Activated T-helper 17 cell treated with anti-CD3 and anti-CD28 coated beads, Interleukin-2, amount 50 U/mL, for 72 hours (primary cell): ENCODE results near the gene WDFY1. TPM values are rescaled to one million over a fixed set of nuclear protein-coding genes. Genes with fewer than 3 reads are reported as not detected.

Source experiments
- ATAC-seq: fragments of 150-1000 bp; cut with Tn5 transposase; replicated peaks from 2 replicates; pipeline ENCODE4 v1.10.0; 2021; ENCODE audit warnings: mild to moderate bottlenecking, moderate library complexity
- H3K27ac Mint-ChIP-seq: one replicate; pipeline ENCODE4 v1.8.0; 2022; ENCODE audit warnings: mixed read lengths
- H3K27me3 Mint-ChIP-seq: one replicate; pipeline ENCODE4 v1.8.0; 2022; ENCODE audit warnings: mixed read lengths
- H3K36me3 Mint-ChIP-seq: one replicate; pipeline ENCODE4 v1.8.0; 2022; ENCODE audit warnings: low read depth, mild to moderate bottlenecking, mixed read lengths
- H3K4me1 Mint-ChIP-seq: one replicate; pipeline ENCODE4 v1.8.0; 2022; ENCODE audit warnings: mixed read lengths
- H3K4me3 Mint-ChIP-seq: one replicate; pipeline ENCODE4 v1.8.0; 2022; ENCODE audit warnings: mild to moderate bottlenecking, mixed read lengths
- H3K9me3 Mint-ChIP-seq: one replicate; pipeline ENCODE4 v1.8.0; 2022; ENCODE audit warnings: mixed read lengths
- total RNA-seq, 2 donors: library from RNA; stranded (reverse); gene quantifications; one replicate each; pipeline ENCODE4 v1.2.3, GENCODE V29; 2022

WDFY1 gene
- total RNA-seq, 2 donors from 2014 or later, result 31.4 to 40.6 TPM

DNA sequence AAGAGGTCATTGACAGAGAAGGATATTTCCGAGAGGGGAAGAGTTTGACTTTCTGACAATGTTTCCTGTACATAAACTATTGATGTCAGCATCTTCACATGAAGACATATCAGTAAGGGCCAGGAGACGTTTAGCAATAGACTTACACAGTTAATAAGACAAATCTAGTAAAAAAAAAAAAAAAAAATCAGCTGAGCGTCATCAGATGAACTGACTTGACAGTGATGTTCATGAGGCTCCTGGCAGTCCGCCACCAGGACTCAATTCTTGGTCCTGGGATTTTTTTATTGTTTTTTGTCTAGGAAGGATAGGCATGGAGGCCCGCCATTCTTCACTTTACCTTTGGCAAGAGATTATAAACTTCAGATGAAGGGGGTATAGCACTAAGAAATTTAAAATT is 26.6 kb upstream of the WDFY1 start:
- Mint-ChIP-seq H3K27me3 (no peaks in the 10 kb centered on the region), H3K36me3 (peaks cover 28% of the 10 kb centered on the region), H3K4me1 (peaks cover 4% of the 10 kb centered on the region), H3K4me3 (no peak overlapping the region), H3K27ac (no peak overlapping the region), H3K9me3 (no peaks in the 10 kb centered on the region)
- ATAC-seq, result no peak

- H3K9me3 Mint-ChIP-seq, result no peaks in the 10 kb centered on the region
- peaks cover 40% of the 10 kb centered on the region for H3K36me3 Mint-ChIP-seq
- H3K4me3 Mint-ChIP-seq, result no peak overlapping the region
- peaks cover 4% of the 10 kb centered on the region for H3K4me1 Mint-ChIP-seq
- ATAC-seq, result peak; percentile 56
- no peaks in the 10 kb centered on the region for H3K27me3 Mint-ChIP-seq
- peak overlapping the region; percentile 7 for H3K27ac Mint-ChIP-seq
Observed at GRCh38 chr2:223970343-223971128, 25.4 kb upstream of the WDFY1 start.

DNA sequence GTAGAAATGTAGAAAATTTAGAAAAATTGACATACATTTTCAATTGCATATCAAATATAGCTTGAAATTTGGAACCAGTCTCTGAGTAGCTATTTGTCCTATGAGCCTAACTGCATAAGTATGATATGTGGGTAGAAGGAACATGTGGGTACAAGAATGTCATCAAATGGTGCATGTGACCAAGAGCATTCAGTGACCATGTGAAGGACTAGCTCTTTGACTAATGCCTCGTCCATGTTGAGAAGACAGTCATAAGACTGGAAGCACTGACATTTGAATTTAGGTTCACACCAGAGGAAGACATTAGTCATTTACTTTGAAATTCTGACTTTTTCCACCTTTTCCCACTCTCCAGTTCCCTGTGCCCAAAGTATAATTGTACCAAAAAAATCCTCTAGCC is 24.7 kb upstream of the WDFY1 start:
- peak; percentile 46 for ATAC-seq
- no peak overlapping the region for H3K27ac Mint-ChIP-seq
- H3K36me3 Mint-ChIP-seq, result peaks cover 47% of the 10 kb centered on the region
- H3K27me3 Mint-ChIP-seq, result no peaks in the 10 kb centered on the region
- peaks cover 4% of the 10 kb centered on the region for H3K4me1 Mint-ChIP-seq
- no peak overlapping the region for H3K4me3 Mint-ChIP-seq
- H3K9me3 Mint-ChIP-seq, result no peaks in the 10 kb centered on the region

DNA sequence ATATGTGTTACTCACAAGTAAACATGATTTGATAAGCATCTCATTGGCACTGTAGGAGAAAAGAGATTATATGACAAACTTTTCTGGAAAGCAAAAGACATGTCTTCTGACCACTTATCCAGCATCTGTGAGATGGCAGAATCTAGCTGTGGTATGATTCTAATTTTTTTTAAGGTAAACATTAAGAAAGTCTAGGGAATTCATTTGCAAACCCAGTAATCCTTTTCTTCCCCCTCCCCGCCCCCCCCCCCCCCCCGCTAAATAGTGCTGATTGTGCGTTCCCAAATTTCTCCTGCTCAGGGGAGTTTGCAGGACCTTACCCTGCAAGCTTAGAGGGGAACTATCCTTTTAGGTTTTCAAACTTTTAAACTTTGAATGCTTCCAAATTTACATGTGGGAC is 24.2 kb upstream of the WDFY1 start:
- no peak overlapping the region for H3K27ac Mint-ChIP-seq
- peaks cover 4% of the 10 kb centered on the region for H3K4me1 Mint-ChIP-seq
- peaks cover 53% of the 10 kb centered on the region for H3K36me3 Mint-ChIP-seq
- H3K9me3 Mint-ChIP-seq, result no peaks in the 10 kb centered on the region
- no peaks in the 10 kb centered on the region for H3K27me3 Mint-ChIP-seq
- no peak overlapping the region for H3K4me3 Mint-ChIP-seq
- no peak for ATAC-seq

- no peak for ATAC-seq
- Mint-ChIP-seq H3K27ac (no peak overlapping the region), H3K9me3 (no peaks in the 10 kb centered on the region), H3K4me1 (peaks cover 4% of the 10 kb centered on the region), H3K27me3 (no peaks in the 10 kb centered on the region), H3K36me3 (peaks cover 64% of the 10 kb centered on the region), H3K4me3 (no peak overlapping the region)
Observed at GRCh38 chr2:223967981-223968380, 22.8 kb upstream of the WDFY1 start.

- Mint-ChIP-seq H3K36me3 (peaks cover 66% of the 10 kb centered on the region), H3K4me3 (peak overlapping the region; percentile 97), H3K27me3 (no peaks in the 10 kb centered on the region), H3K27ac (peak overlapping the region; percentile 16), H3K4me1 (peaks cover 21% of the 10 kb centered on the region), H3K9me3 (no peaks in the 10 kb centered on the region)
- ATAC-seq, result no peak
Observed at GRCh38 chr2:223959688-223960087, 14.6 kb upstream of the WDFY1 start.

GRCh38 chr2:223957092-223957851 is 12.1 kb upstream of the WDFY1 start, which contains the start of gene MRPL44:
Gene MRPL44 (plus strand): TSS chr2:223957463. CDS start chr2:223957473, 10 bp downstream.
- Mint-ChIP-seq H3K4me1 (peaks cover 19% of the 10 kb centered on the region), H3K27me3 (no peaks in the 10 kb centered on the region), H3K36me3 (peaks cover 45% of the 10 kb centered on the region), H3K27ac (peak within 1 kb of the TSS; percentile 60), H3K9me3 (no peaks in the 10 kb centered on the region), H3K4me3 (peak within 1 kb of the TSS; percentile 97)
- ATAC-seq, result peak; percentile 98

GRCh38 chr2:223956300-223956699 is 11.2 kb upstream of the WDFY1 start:
- H3K9me3 Mint-ChIP-seq, result no peaks in the 10 kb centered on the region
- no peaks in the 10 kb centered on the region for H3K27me3 Mint-ChIP-seq
- ATAC-seq, result peak; percentile 67
- H3K27ac Mint-ChIP-seq, result peak overlapping the region; percentile 60
- peaks cover 11% of the 10 kb centered on the region for H3K4me1 Mint-ChIP-seq
- H3K36me3 Mint-ChIP-seq, result peaks cover 35% of the 10 kb centered on the region
- H3K4me3 Mint-ChIP-seq, result peak overlapping the region; percentile 97

GRCh38 chr2:223954401-223954800 is 9.3 kb upstream of the WDFY1 start:
- ATAC-seq, result no peak
- no peak overlapping the region for H3K4me3 Mint-ChIP-seq
- no peaks in the 10 kb centered on the region for H3K27me3 Mint-ChIP-seq
- no peaks in the 10 kb centered on the region for H3K9me3 Mint-ChIP-seq
- peaks cover 19% of the 10 kb centered on the region for H3K4me1 Mint-ChIP-seq
- H3K36me3 Mint-ChIP-seq, result peaks cover 16% of the 10 kb centered on the region
- no peak overlapping the region for H3K27ac Mint-ChIP-seq

GRCh38 chr2:223952280-223952968 is 7.3 kb upstream of the WDFY1 start:
- peaks cover 33% of the 10 kb centered on the region for H3K4me1 Mint-ChIP-seq
- H3K36me3 Mint-ChIP-seq, result peaks cover 5% of the 10 kb centered on the region
- H3K27me3 Mint-ChIP-seq, result no peaks in the 10 kb centered on the region
- H3K4me3 Mint-ChIP-seq, result no peak overlapping the region
- no peak for ATAC-seq
- no peaks in the 10 kb centered on the region for H3K9me3 Mint-ChIP-seq
- no peak overlapping the region for H3K27ac Mint-ChIP-seq

DNA sequence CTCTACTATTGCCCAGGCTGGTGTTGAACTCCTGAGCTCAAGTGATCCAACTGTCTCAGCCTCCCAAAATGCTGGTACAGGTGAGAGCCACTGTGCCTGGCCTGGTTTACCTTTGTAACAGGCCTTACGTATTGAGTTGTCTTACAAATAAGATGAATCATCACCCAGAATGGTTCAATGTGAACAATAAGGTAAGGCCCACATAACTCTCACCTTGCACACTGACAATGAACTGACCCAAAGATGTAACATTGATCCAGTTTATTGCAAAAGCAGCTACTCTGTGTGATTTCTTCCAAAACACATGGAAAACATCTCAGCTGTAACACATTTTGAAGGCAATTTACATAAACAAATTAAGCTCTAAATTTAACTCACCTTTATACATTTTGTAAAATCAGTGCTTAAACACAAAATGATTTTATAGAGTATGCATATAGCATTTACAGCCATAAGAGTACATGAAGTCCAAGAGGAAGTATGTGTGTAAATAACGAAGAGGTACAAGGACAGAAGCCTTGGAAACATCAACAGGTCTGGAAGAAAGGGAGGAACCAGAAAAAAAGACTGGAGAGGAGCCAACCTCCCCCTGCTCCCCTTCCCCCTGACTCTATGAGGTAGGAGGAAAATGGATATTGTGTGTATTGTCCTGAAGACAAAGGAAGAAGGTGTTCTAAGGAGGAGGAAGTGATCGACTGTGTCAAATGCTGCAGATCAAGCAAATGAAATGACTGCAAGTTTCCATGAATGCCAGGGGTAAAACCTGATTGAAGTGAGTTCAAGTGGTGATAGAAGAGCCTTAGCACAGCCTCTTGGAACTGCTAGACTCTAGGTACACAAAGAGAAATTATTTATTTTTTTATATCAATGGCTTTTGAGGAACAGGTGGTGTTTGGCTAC is 5.6 kb upstream of the WDFY1 start:
- H3K27ac Mint-ChIP-seq, result peak overlapping the region; percentile 69
- no peaks in the 10 kb centered on the region for H3K9me3 Mint-ChIP-seq
- peak overlapping the region; percentile 47 for H3K4me3 Mint-ChIP-seq
- peak; percentile 33 for ATAC-seq
- H3K4me1 Mint-ChIP-seq, result peaks cover 37% of the 10 kb centered on the region
- no peaks in the 10 kb centered on the region for H3K36me3 Mint-ChIP-seq
- no peaks in the 10 kb centered on the region for H3K27me3 Mint-ChIP-seq

DNA sequence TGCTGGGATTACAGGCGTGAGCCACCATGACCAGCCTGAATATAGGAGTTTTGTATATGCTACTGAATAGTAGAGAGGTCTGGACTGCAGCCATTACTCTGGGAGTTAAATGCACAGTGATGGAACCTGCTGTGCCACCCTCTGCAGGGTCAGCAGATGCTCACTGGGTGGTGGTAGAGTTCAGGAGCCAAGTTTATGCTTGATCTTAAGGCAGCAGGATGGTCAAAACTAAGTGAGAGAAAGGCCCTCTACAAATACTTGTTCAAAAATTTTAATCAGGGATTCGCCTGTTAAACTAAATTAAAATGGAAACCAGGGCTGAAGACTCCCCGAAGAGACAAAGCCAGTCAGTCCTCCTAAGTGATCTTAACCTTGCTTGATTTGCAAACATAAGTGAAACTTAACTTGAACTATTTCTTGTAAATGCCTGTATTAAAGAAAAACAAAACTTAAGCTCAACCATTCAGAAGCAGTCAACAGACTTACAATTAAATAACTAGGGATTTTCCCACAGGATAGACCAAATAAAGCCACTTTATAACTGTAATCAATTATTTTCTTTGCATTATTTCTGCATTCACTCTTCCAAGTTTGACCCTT is 4.2 kb upstream of the WDFY1 start:
- Mint-ChIP-seq H3K9me3 (no peaks in the 10 kb centered on the region), H3K27ac (peak overlapping the region; percentile 69), H3K27me3 (no peaks in the 10 kb centered on the region), H3K4me3 (peak overlapping the region; percentile 47), H3K36me3 (peaks cover 4% of the 10 kb centered on the region), H3K4me1 (peaks cover 37% of the 10 kb centered on the region)
- no peak for ATAC-seq

GRCh38 chr2:223947711-223948205 is 2.6 kb upstream of the WDFY1 start:
- Mint-ChIP-seq H3K36me3 (peaks cover 19% of the 10 kb centered on the region), H3K4me3 (peak overlapping the region; percentile 28)

More at GRCh38 chr2:223947711-223948205, 2.6 kb upstream of the WDFY1 start:
- Mint-ChIP-seq H3K9me3 (no peaks in the 10 kb centered on the region), H3K27me3 (no peaks in the 10 kb centered on the region), H3K4me1 (peaks cover 42% of the 10 kb centered on the region), H3K27ac (peak overlapping the region; percentile 74)
- no peak for ATAC-seq
